Aorta (tissue), 5 donors: Measurements from ENCODE around the gene DBT. TPM values are rescaled to one million over a fixed set of nuclear protein-coding genes. Genes with fewer than 3 reads are reported as not detected.
"Not testable (repeated sequence)": the region's sequence is repeated elsewhere in the genome, so short reads cannot be mapped to it uniquely, and the experiment has no call there.

Experiments used
- ATAC-seq: fragments of 200-7000 bp; cut with Tn5 transposase; one replicate; pipeline ENCODE4 v1.9.1; 2022; ENCODE audit warnings: moderate library complexity; ENCODE audit not compliant: low FRiP score
- DNase-seq, 2 donors: peaks; one replicate each; pipeline ENCODE4 v3.0.0-alpha.2; 2020
- H3K27ac ChIP-seq, 2 donors: one replicate each; pipeline ENCODE4 v1.5.1; 2013; ENCODE audit warnings: low read length in 2 of 2, mild to moderate bottlenecking in 2 of 2, moderate library complexity in 2 of 2, control low read depth in 1 of 2, inconsistent platforms in 1 of 2, low read depth in 1 of 2
- H3K27me3 ChIP-seq, 2 donors: one replicate each; pipeline ENCODE4 v1.6.1; 2013; ENCODE audit warnings: control low read depth in 1 of 2, low read length in 1 of 2, mild to moderate bottlenecking in 1 of 2, moderate library complexity in 1 of 2; ENCODE audit not compliant: insufficient read depth in 2 of 2, control insufficient read depth in 1 of 2
- H3K36me3 ChIP-seq, 2 donors: one replicate each; pipeline ENCODE4 v1.6.1; 2013; ENCODE audit warnings: control low read depth in 1 of 2, low read length in 1 of 2, mild to moderate bottlenecking in 1 of 2; ENCODE audit not compliant: insufficient read depth in 2 of 2, control insufficient read depth in 1 of 2
- H3K4me1 ChIP-seq, 2 donors: one replicate each; pipeline ENCODE4 v1.6.1; 2013; ENCODE audit warnings: low read length in 2 of 2, control low read depth in 1 of 2, mild to moderate bottlenecking in 1 of 2, moderate library complexity in 1 of 2; ENCODE audit not compliant: insufficient read depth in 2 of 2, control insufficient read depth in 1 of 2
- H3K4me3 ChIP-seq, 2 donors: one replicate each; pipeline ENCODE4 v1.5.1; 2013; ENCODE audit warnings: low read length in 2 of 2, control low read depth in 1 of 2, mild to moderate bottlenecking in 1 of 2
- H3K9me3 ChIP-seq: one replicate; pipeline ENCODE4 v1.6.1; 2013; ENCODE audit warnings: mild to moderate bottlenecking, low read length; ENCODE audit not compliant: control insufficient read depth
- WGBS, 2 donors: extraction: QIAGEN DNeasy Blood & Tissue Kit; methylation state at CpG; one replicate each; pipeline ENCODE4 v1.1.7; 2013; 5-methylcytosine and 5-hydroxymethylcytosine counted together
- intact Hi-C, 2 donors: fragments of 100-400 bp; cut with DNase I; formaldehyde crosslinking; loops; one replicate each; pipeline versions ENCODE4 v1.14.2 to v1.15.0; 2022
- polyA plus RNA-seq, 2 donors: library from polyadenylated mRNA; stranded (reverse); fragments of 200-250 nt; gene quantifications; one replicate each; pipeline ENCODE4 v1.2.3, GENCODE V29; 2013
- total RNA-seq, 2 donors: library from RNA; stranded (reverse); fragmentation: NEBNext Ultra II Directional; extraction: Animal tissue kit (Norgen Biotek cat#: 25700); gene quantifications; one replicate each; pipeline ENCODE4 v1.2.1, GENCODE V29; 2021
- donor health status: healthy with polysubstance abuse.
- donor health status: Bipolar disorder and iron deficiency.
- donor health status: DM: no; HTN: no; CAD: no.
- donor health status: DM: no; HTN: no; CAD: no.
- donor health status: DM: yes; HTN: yes; CAD: no.

DBT gene
- total and polyA plus RNA-seq, 4 donors, result 5.0 to 13.0 (median 8.1) TPM

DNA sequence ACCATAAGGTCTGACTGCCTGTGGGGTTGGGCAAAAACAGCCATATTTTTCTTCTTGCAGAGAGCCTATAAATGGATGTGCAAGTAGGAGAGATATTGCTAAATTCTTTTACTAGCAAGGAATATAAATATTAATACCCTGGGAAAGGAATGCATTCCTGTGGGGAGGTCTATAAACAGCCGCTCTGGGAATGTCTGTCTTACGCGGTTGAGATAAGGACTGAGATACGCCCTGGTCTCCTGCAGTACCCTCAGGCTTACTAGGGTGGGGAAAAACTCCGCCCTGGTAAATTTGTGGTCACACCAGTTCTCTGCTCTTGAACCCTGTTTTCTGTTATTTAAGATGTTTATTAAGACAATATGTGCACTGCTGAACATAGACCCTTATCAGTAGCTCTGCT, 14.4 kb upstream of the DBT start:
- not testable (repeated sequence) for DNase-seq, H3K4me1 ChIP-seq, H3K9me3 ChIP-seq, H3K4me3 ChIP-seq, H3K27ac ChIP-seq, H3K27me3 ChIP-seq, H3K36me3 ChIP-seq, ATAC-seq
- intact Hi-C loops, result loop anchor here in 1 of 2 donors (10.0 kb wide), 1 partner anchor 129 kb away; the partner anchor contains the start of genes SASS6 and TRMT13
- WGBS, 2 donors, result 88 to 90% methylated on average over 5 of the region's 5 CpGs

DNA sequence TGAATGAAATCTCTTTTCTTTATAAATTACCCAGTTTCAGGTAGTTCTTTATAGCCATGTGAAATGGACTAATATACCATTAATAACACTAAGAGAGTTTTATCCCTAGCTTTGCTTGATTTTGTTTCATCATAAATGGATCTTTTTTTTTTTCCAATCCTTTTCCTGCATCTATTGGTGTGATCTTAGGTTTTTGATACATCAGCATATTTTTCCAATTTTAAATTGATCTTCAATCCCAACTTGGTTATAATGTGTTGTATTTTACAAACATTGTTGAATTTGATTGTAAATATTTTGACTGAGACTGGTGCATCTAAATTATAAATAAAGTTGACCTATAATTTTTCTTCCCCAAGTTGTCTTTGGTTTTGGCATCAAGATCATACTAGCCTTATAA, 12.1 kb upstream of the DBT start:
- DNase-seq (no peak), ATAC-seq (no peak)
- no peak overlapping the region for H3K27ac ChIP-seq
- intact Hi-C loops, result loop anchor here in 1 of 2 donors (10.0 kb wide), 1 partner anchor 127 kb away; the partner anchor contains the start of genes SASS6 and TRMT13
- no peaks in the 10 kb centered on the region for H3K36me3 ChIP-seq
- no peaks in the 10 kb centered on the region for H3K9me3 ChIP-seq
- no peak overlapping the region for H3K4me3 ChIP-seq
- H3K27me3 ChIP-seq, result no peaks in the 10 kb centered on the region
- no peaks in the 10 kb centered on the region for H3K4me1 ChIP-seq

DNA sequence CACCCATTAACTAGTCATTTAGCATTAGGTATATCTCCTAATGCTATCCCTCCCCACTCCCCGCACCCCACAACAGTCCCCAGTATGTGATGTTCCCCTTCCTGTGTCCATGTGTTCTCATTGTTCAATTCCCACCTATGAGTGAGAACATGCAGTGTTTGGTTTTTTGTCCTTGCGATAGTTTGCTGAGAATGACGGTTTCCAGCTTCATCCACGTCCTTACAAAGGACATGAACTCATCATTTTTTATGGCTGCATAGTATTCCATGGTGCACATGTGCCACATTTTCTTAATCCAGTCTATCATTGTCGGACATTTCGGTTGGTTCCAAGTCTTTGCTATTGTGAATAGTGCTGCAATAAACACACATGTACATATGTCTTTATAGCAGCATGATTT, 8.8 kb upstream of the DBT start:
- H3K4me3 ChIP-seq, H3K27me3 ChIP-seq, H3K27ac ChIP-seq, intact Hi-C loops, H3K4me1 ChIP-seq, ATAC-seq, DNase-seq, H3K9me3 ChIP-seq, H3K36me3 ChIP-seq: not testable (repeated sequence)
- 91 to 93% methylated on average over 6 of the region's 6 CpGs for whole genome bisulfite sequencing, 2 donors

DNA sequence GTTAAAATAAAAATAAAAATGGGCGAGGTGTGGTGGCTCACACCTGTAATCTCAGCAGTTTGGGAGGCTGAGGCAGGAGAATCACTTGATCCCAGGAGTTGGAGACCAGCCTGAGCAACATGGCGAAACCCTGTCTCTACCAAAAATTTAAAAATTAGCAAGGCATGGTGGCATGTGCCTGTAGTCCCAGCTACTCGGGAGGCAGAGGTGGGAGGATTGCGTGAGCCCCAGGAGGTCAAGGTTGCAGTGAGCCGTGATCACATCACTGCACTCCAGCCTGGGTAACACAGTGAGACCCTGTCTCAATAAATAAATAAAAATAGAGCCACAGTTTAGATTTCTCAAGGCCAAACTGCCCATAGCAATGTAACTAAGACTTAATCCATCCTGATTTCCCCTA, 6.6 kb upstream of the DBT start:
- H3K4me1 ChIP-seq, H3K27ac ChIP-seq, H3K4me3 ChIP-seq, H3K36me3 ChIP-seq, intact Hi-C loops, H3K27me3 ChIP-seq, ATAC-seq, DNase-seq, H3K9me3 ChIP-seq: not testable (repeated sequence)
- 89 to 90% methylated on average over 5 of the region's 5 CpGs for WGBS, 2 donors

DNA sequence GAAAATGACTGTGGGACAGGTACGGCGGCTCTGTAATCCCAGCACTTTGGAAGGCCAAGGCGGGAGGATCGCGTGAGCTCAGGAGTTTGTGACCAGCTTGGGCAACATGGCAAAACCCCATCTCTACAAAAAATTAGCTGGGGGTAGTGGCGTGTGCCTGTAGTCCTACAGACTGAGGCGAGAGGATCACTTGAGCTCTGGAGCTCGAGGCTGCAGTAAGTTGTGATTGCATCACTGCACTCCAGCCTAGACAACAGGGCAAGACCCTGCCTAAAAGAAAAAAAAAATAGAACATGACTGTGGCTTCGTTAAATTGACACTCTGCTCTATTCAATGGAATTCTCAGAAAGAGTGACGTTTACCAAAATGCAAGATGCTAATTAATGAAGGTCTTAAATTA, 3.9 kb upstream of the DBT start:
- no peak overlapping the region for H3K4me3 ChIP-seq
- H3K4me1 ChIP-seq, result peaks cover 0 to 2% of the 10 kb centered on the region in 2 donors
- WGBS, 2 donors, result 69 to 74% methylated on average over 10 of the region's 10 CpGs
- no peaks in the 10 kb centered on the region for H3K36me3 ChIP-seq
- no peaks in the 10 kb centered on the region for H3K9me3 ChIP-seq
- intact Hi-C loops, result no loop called here
- H3K27me3 ChIP-seq, result peaks cover 0 to 2% of the 10 kb centered on the region in 2 donors
- ATAC-seq (no peak), DNase-seq (no peak)
- H3K27ac ChIP-seq, result no peak overlapping the region

DNA sequence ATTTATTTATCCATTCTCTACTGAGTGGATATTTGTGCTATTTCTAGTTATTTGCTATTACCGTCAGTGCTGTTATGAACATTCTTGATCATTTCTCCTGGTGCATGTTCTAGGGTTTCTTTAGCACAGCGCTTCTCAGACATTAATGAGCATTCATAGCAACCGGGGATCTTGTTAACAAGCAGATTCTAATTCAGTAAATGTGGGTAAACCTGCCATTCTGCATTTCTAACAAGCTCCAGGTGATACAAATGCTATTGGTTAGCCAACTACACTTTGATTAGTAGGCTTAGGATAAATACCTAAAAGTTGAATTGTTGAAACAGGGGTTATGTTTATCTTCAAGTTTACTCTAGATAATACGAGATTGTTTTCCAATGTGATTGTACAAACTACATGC, 3.3 kb upstream of the DBT start:
- H3K27ac ChIP-seq, result no peak overlapping the region

DNA sequence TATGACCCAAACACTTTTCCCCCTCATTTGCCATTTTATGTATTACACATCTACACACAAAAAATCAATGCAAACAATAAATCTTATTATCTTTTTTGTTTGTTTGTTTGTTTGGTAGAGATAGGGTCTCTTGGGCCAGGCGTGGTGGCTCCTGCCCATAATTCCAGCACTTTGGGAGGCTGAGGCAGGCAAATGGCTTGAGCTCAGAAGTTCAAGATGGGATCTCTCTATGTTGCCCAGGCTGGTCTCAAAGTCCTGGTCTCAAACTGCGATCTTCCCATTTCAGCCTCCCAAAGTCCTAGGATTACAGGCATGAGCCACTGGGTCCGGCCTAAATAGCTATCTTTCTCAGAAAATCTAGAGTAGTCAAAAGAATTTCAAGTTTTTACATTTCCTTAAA, 1.2 kb upstream of the DBT start:
- Histone ChIP-seq H3K9me3 (no peaks in the 10 kb centered on the region), H3K36me3 (no peaks in the 10 kb centered on the region), H3K4me1 (peaks cover 0 to 3% of the 10 kb centered on the region in 2 donors), H3K27me3 (peaks cover 0 to 2% of the 10 kb centered on the region in 2 donors), H3K27ac (no peak overlapping the region), H3K4me3 (no peak overlapping the region)
- intact Hi-C loops, result no loop called here
- no peak for ATAC-seq
- no peak for DNase-seq
- 93% methylated on average over 3 of the region's 3 CpGs for WGBS, 2 donors

More for the DNA sequence above, 3.3 kb upstream of the DBT start:
- H3K9me3 ChIP-seq, result no peaks in the 10 kb centered on the region
- intact Hi-C loops, result no loop called here
- H3K4me3 ChIP-seq, result no peak overlapping the region
- 71 to 72% methylated on average over 4 of the region's 4 CpGs for WGBS, 2 donors
- peaks cover 0 to 2% of the 10 kb centered on the region in 2 donors for H3K27me3 ChIP-seq
- no peak for DNase-seq
- peaks cover 0 to 3% of the 10 kb centered on the region in 2 donors for H3K4me1 ChIP-seq
- H3K36me3 ChIP-seq, result no peaks in the 10 kb centered on the region
- no peak for ATAC-seq

DNA sequence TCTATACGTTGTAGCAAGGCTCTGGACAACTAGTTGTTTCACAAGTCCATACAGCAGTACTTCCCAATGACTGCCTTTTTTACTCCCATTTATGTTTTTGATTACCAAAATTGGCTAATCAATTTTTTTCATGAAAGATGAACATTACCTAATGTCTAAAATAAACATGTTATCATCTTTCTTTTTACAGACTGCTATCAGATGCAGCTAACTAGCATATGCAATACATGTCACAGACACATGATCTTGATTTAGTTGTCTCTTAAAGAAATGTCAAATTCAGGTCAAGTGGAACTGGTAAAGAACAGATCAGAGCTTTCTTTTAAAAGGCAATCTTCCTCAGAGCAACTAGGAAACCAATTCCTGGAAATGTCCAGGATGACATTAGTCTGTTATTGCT, 630 bp upstream of the DBT start:
- H3K4me1 ChIP-seq, result peaks cover 0 to 3% of the 10 kb centered on the region in 2 donors
- intact Hi-C loops, result no loop called here
- H3K36me3 ChIP-seq, result no peaks in the 10 kb centered on the region
- H3K27me3 ChIP-seq, result peaks cover 0 to 2% of the 10 kb centered on the region in 2 donors
- no peak for ATAC-seq
- no peaks in the 10 kb centered on the region for H3K9me3 ChIP-seq
- no peak overlapping the region for H3K27ac ChIP-seq
- peak overlapping the region; percentile 1 to 27 for H3K4me3 ChIP-seq
- DNase-seq, result no peak
- 0% methylated on average over 1 of the region's 1 CpG for WGBS, 2 donors

DNA sequence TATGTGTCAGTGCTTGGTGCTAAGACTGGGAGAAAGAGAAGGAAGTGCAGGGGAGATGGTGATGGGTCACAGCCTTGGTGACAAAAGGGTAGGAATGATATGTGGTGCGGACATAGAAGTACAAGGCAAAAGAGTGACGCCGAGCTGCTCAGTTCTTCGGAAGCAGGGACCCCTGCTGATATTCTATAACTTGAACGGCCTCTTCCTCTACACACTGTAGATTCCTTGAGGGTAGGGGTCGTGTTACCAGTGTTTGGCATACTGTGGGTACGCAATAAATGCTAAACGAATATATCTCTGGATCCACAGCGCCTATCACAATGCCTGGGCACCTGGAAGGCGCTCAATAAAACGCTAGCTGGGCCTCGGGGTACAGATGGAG, 488 bp downstream of the DBT start:
- intact Hi-C loops, result loop anchor here in 1 of 2 donors (2.0 to 10.0 kb wide), 3 partner anchors 18 to 646 kb away; partner anchors contain the start of genes EXTL2, RTCA and SLC30A7
- peaks cover 0 to 3% of the 10 kb centered on the region in 2 donors for H3K4me1 ChIP-seq
- ATAC-seq, result peak; percentile 3
- WGBS, 2 donors, result 1% methylated on average over 12 of the region's 12 CpGs
- H3K9me3 ChIP-seq, result no peaks in the 10 kb centered on the region
- no peak for DNase-seq
- no peaks in the 10 kb centered on the region for H3K36me3 ChIP-seq
- peak overlapping the region; percentile 75 to 91 for H3K4me3 ChIP-seq
- H3K27me3 ChIP-seq, result peaks cover 0 to 2% of the 10 kb centered on the region in 2 donors
- peak overlapping the region; percentile 47 to 90 for H3K27ac ChIP-seq
